ENCODE data around the gene PLEK. TPM values are rescaled to one million over a fixed set of nuclear protein-coding genes. Genes with fewer than 3 reads are reported as not detected.

Gene PLEK
- total RNA-seq, 1 donor, result not detected

DNA sequence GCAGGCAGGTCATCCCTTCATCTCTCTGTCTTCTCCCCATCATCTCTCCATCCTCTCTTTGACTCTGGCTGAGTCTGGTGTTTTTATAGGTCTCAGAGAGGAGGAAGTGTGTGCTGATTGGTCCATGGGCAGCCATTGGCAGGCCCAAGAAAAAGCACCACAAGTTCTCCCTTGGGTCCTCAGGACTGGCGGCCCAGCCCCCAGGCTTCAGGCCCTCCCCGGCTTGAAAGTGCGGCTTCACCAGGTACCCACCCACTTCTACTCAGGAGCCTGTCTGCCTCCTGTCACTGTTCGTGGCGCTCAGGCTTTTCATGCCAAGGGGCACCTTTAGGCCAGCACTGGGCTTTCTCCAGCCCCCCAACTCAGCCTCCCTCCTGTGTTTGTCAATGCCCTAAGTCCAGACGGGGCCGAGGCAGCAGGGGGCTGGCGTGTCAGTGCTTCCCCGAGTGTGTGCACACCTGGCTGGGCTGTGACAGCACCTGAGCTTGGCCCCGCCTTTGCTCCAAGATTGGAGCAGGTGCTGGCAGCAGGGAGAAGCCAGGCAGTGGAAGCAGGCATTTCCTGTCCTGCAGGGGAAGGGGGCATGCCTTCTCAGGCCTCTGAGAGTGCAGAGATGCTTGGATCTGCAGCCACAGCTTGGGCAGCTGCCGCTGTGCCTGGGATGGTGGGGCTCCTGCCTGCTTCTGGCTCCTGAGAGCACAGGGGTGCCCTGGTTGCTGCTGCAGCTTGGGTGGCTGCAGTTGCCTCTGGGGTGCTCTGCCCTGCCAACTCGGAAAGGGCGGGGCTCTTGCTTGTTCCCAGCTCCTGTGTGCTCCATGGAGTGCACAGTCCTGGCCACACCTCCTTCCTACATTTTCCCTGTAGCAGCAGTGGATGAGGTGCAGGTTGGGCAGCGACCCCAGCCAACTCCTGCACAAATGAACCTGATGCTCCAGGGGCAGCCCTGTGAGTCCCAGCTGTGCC is 67.9 kb downstream of the PLEK start:
- TF ChIP-seq, protein P1, sequence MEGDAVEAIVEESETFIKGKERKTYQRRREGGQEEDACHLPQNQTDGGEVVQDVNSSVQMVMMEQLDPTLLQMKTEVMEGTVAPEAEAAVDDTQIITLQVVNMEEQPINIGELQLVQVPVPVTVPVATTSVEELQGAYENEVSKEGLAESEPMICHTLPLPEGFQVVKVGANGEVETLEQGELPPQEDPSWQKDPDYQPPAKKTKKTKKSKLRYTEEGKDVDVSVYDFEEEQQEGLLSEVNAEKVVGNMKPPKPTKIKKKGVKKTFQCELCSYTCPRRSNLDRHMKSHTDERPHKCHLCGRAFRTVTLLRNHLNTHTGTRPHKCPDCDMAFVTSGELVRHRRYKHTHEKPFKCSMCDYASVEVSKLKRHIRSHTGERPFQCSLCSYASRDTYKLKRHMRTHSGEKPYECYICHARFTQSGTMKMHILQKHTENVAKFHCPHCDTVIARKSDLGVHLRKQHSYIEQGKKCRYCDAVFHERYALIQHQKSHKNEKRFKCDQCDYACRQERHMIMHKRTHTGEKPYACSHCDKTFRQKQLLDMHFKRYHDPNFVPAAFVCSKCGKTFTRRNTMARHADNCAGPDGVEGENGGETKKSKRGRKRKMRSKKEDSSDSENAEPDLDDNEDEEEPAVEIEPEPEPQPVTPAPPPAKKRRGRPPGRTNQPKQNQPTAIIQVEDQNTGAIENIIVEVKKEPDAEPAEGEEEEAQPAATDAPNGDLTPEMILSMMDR (IDR thresholded peaks at IDR 0.05; ENCODE audit: insufficient read depth, low read depth, low read length), result no peak
- DNase-seq (ENCODE audit: low read depth), result no peak

DNA sequence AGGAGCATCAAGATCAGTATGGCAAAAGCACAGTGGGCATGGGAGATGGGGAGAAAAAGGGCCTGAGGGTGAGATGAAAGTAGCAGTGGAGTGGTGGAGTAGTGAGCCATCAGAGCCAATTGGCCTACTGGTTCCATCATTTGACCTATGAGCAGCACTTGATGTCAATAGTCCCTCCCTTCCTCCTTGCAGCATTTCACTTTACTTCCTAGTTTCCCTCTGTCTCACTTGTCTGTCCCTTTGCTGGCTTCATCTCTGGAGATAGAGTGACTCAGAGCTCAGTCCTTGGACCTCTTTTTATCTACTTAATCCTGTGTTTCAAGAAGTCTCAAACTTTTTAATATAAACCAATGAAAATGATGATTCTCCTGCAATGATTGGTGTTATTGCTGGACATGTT is 69.9 kb downstream of the PLEK start:
- DNase-seq (ENCODE audit: low read depth), result no peak
- TF ChIP-seq, protein P1 (IDR thresholded peaks at IDR 0.05; ENCODE audit: insufficient read depth, low read depth, low read length), result no peak
- H3K4me3 ChIP-seq (ENCODE audit: low read depth, low read length), result no peak overlapping the region

More for the DNA sequence above, 67.9 kb downstream of the PLEK start:
- no peak overlapping the region for H3K4me3 ChIP-seq (ENCODE audit: low read depth, low read length)

DNA sequence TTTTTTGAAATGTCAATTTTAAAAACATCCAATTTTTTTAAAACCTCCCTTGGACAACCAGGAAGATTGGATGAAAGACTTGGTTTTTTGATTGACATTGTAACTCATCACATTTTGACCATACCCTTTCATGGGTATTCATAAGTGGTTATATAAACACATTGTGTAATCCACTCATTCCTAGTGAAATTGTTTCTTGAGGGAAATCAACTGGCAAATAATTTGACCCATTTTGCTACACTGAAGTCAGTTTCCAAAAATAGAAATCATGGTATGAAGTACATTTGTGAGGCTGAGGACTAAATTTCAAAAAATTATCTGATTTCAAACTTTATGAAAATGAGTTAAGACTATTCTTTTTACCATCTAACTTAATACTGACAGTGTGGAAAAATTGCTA is 70.5 kb downstream of the PLEK start:
- H3K4me3 ChIP-seq (ENCODE audit: low read depth, low read length), result no peak overlapping the region
- peak; percentile 24 for DNase-seq (ENCODE audit: low read depth)
- TF ChIP-seq, protein P1 (IDR thresholded peaks at IDR 0.05; ENCODE audit: insufficient read depth, low read depth, low read length), result no peak

DNA sequence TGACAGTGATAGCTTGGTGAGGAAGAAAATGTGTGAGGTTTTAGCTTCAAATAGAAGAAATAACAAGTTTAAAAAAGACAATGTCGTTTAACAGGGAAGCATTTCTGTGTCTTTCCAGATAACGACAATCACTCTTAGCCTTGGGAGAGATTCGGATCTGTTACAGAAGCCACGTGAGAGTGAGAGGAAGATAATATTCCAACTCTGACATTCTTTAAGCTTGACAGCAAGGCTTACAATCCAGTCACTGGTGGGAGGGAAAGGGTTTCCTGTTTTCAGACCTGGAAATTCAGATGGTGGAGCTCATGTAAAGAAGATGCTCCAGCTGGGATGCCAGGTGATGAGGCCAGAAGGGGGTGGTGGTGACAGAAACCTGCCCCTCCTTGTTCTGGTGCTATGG is 71.2 kb downstream of the PLEK start:
- H3K4me3 ChIP-seq (ENCODE audit: low read depth, low read length), result no peak overlapping the region
- DNase-seq (ENCODE audit: low read depth), result peak; percentile 16
- TF ChIP-seq, protein P1 (IDR thresholded peaks at IDR 0.05; ENCODE audit: insufficient read depth, low read depth, low read length), result no peak

DNA sequence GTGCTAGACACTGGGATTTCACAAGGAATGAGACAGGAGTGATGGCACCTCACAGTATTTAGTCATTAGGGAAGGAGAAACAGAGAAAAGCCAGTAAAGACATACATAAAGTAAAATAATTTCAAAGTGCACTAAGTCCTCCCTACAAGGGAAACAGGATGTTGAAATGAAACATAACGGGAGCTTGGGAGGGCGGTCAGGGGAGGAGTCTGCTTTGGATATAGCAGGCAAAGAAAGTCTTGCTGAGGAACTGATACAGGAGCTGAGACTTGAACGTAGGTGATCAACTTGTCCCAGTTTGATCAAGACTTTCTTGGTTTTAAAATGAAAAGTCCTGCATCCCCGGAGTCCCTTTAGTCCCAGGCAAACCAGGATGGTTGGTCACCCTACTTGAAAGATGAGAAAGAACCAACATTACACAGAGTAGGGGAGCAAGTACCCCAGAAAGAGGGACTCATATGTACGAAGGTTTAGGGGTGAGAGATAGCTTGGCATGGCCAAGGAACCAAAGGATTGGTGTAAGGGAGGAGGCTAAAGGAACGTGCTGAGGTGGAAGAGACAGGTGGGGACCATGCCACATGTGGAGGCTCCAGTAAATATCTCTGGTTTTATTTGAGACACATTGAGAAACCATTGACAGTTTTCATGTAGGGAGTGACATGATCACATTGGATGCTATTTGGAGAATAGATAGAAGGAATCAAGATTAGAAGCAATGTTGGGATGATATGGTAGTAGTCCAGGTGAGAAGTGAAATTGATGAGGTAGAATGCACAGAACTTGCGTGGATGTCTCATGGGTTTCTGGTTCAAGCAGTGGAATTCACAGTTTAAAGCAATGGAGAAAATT is 73.6 kb downstream of the PLEK start:
- TF ChIP-seq, protein P1 (IDR thresholded peaks at IDR 0.05; ENCODE audit: insufficient read depth, low read depth, low read length), result no peak
- peak; percentile 21 for DNase-seq (ENCODE audit: low read depth)

DNA sequence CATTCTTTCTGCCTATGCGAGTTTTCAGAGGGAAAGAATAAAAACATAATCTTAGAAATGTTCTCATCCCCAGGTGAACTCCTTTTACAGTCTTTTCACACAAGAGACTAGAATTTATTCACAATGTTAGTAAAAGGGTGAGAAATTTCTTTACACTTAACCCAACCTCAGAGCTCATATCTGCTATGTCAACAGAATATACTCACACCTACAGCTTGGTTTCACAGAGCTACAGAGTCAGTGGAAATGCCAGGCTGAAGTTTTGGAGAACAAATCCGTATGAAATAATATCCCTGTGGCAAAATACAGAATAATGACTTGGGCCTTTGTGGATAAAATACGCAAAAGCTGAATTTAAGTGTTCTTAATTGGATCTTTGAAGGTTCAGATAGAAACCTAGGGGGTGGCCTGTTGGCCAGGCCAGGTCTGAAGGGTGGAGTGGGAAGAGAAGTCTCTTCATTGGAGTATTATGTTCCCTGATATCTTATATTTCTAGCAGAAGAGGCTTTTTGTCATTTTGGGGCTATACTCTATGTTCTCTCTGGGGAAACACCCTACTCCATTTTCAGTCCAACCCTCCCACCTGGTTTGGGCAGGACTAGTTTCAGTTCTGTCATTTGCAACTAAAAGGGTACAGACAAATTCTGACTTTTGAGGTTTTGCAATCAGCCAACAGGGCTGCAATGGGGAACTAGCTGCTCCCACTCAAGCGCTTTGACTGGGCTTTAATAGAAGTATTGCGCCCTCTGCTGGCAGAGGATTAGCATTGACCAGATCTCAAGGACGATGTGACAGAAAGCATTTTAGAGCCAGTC is 76.3 kb downstream of the PLEK start:
- peak; percentile 92 for DNase-seq (ENCODE audit: low read depth)
- TF ChIP-seq, protein P1 (IDR thresholded peaks at IDR 0.05; ENCODE audit: insufficient read depth, low read depth, low read length), result peak; percentile 89
- no peak overlapping the region for H3K4me3 ChIP-seq (ENCODE audit: low read depth, low read length)

More for the DNA sequence above, 73.6 kb downstream of the PLEK start:
- no peak overlapping the region for H3K4me3 ChIP-seq (ENCODE audit: low read depth, low read length)
